Ovary (tissue), 3 donors: Measurements from ENCODE around the gene SVOP.

Source experiments
- POLR2A ChIP-seq: fragments of 450-650 bp; IDR thresholded peaks from one replicate; pipeline ENCODE4 v1.6.1; 2017; ENCODE audit warnings: antibody characterized with exemption, mild to moderate bottlenecking, moderate library complexity
- TF ChIP-seq, protein P1 (sequence below), 3 donors: fragments of 450-650 bp in 2 of 3; fragments of 200-600 bp in 1 of 3; IDR thresholded peaks; one replicate each; pipeline versions ENCODE4 v1.5.1 to v1.8.0; 2016 to 2022; ENCODE audit warnings: antibody characterized with exemption in 3 of 3, mild to moderate bottlenecking in 1 of 3
- donor health status: DM: no; HTN: no; CAD: no.

GRCh38 chr12:108964371-108965352 lies 56.2 kb downstream of the SVOP start:
- TF ChIP-seq, protein P1, sequence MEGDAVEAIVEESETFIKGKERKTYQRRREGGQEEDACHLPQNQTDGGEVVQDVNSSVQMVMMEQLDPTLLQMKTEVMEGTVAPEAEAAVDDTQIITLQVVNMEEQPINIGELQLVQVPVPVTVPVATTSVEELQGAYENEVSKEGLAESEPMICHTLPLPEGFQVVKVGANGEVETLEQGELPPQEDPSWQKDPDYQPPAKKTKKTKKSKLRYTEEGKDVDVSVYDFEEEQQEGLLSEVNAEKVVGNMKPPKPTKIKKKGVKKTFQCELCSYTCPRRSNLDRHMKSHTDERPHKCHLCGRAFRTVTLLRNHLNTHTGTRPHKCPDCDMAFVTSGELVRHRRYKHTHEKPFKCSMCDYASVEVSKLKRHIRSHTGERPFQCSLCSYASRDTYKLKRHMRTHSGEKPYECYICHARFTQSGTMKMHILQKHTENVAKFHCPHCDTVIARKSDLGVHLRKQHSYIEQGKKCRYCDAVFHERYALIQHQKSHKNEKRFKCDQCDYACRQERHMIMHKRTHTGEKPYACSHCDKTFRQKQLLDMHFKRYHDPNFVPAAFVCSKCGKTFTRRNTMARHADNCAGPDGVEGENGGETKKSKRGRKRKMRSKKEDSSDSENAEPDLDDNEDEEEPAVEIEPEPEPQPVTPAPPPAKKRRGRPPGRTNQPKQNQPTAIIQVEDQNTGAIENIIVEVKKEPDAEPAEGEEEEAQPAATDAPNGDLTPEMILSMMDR (IDR thresholded peaks at IDR 0.05) = no peak
- TF ChIP-seq POLR2A = no peak
